ENCODE measurements around the gene DAPK1. TPM values are rescaled to one million over a fixed set of nuclear protein-coding genes. Genes with fewer than 3 reads are reported as not detected.

Gene DAPK1
- total RNA-seq, 1 donor from 2014 or later: 0.79 TPM

- no peak for DNase-seq (ENCODE audit: low read depth)
- Histone ChIP-seq H3K27me3 (ENCODE audit: control insufficient read depth, insufficient read depth, low read length) (no peaks in the 10 kb centered on the region), H3K4me3 (ENCODE audit: low read depth, low read length) (no peak overlapping the region), H3K36me3 (ENCODE audit: control insufficient read depth, insufficient read depth, low read length) (no peaks in the 10 kb centered on the region)
- FAIRE-seq: no peak
- no peak for TF ChIP-seq CTCF (IDR thresholded peaks at IDR 0.05; ENCODE audit: insufficient read depth, low read length, severe bottlenecking)
Measured at GRCh38 chr9:87593359-87593980, 95.8 kb downstream of the DAPK1 start.

GRCh38 chr9:87594194-87594593 lies 96.5 kb downstream of the DAPK1 start:
- TF ChIP-seq CTCF (IDR thresholded peaks at IDR 0.05; ENCODE audit: insufficient read depth, low read length, severe bottlenecking): no peak
- DNase-seq (ENCODE audit: low read depth): peak; percentile 32
- Histone ChIP-seq H3K36me3 (ENCODE audit: control insufficient read depth, insufficient read depth, low read length) (no peaks in the 10 kb centered on the region), H3K4me3 (ENCODE audit: low read depth, low read length) (no peak overlapping the region), H3K27me3 (ENCODE audit: control insufficient read depth, insufficient read depth, low read length) (no peaks in the 10 kb centered on the region)
- FAIRE-seq: no peak

GRCh38 chr9:87594662-87595061 lies 97.0 kb downstream of the DAPK1 start:
- no peaks in the 10 kb centered on the region for H3K36me3 ChIP-seq (ENCODE audit: control insufficient read depth, insufficient read depth, low read length)
- H3K27me3 ChIP-seq (ENCODE audit: control insufficient read depth, insufficient read depth, low read length): no peaks in the 10 kb centered on the region
- DNase-seq (ENCODE audit: low read depth) (no peak), FAIRE-seq (no peak)
- no peak for TF ChIP-seq CTCF (IDR thresholded peaks at IDR 0.05; ENCODE audit: insufficient read depth, low read length, severe bottlenecking)
- H3K4me3 ChIP-seq (ENCODE audit: low read depth, low read length): no peak overlapping the region

- TF ChIP-seq CTCF (IDR thresholded peaks at IDR 0.05; ENCODE audit: insufficient read depth, low read length, severe bottlenecking): no peak
- no peaks in the 10 kb centered on the region for H3K27me3 ChIP-seq (ENCODE audit: control insufficient read depth, insufficient read depth, low read length)
- no peak overlapping the region for H3K4me3 ChIP-seq (ENCODE audit: low read depth, low read length)
- H3K36me3 ChIP-seq (ENCODE audit: control insufficient read depth, insufficient read depth, low read length): no peaks in the 10 kb centered on the region
- DNase-seq (ENCODE audit: low read depth): no peak
- no peak for FAIRE-seq
Measured at GRCh38 chr9:87595610-87596009, 97.9 kb downstream of the DAPK1 start.

- no peak for TF ChIP-seq CTCF (IDR thresholded peaks at IDR 0.05; ENCODE audit: insufficient read depth, low read length, severe bottlenecking)
- FAIRE-seq (no peak), DNase-seq (ENCODE audit: low read depth) (no peak)
- H3K27me3 ChIP-seq (ENCODE audit: control insufficient read depth, insufficient read depth, low read length): no peaks in the 10 kb centered on the region
- H3K4me3 ChIP-seq (ENCODE audit: low read depth, low read length): no peak overlapping the region
- H3K36me3 ChIP-seq (ENCODE audit: control insufficient read depth, insufficient read depth, low read length): no peaks in the 10 kb centered on the region
Measured at GRCh38 chr9:87596862-87597261, 99.2 kb downstream of the DAPK1 start.
